A673 (cell line): ENCODE measurements around the gene MAML3.

Experiments used
- CTCF ChIP-seq: fragments of 300-800, 200-600 bp; sonication (generic); conservative IDR thresholded peaks from 2 replicates; pipeline ENCODE4 v1.5.1; 2017; ENCODE audit warnings: low read depth, mild to moderate bottlenecking, antibody characterized with exemption, low read length, moderate library complexity, mixed read lengths
- EZH2 ChIP-seq: fragments of 200-600 bp; sonication (generic); IDR thresholded peaks from 2 replicates; pipeline ENCODE4 v1.6.1; 2017; ENCODE audit warnings: borderline replicate concordance, low read depth, mild to moderate bottlenecking, mixed read lengths, antibody characterized with exemption, low read length; ENCODE audit not compliant: poor library complexity, severe bottlenecking

- TF ChIP-seq CTCF (no peak), EZH2 (no peak)
Measured at GRCh38 chr4:140144050-140144449, 9.9 kb downstream of the MAML3 start.
